HepG2 (cell line): ENCODE measurements around the gene RABGAP1L. TPM values are rescaled to one million over a fixed set of nuclear protein-coding genes. Genes with fewer than 3 reads are reported as not detected.

Experiments
- ATAC-seq: fragments of 200-7000 bp; cut with Tn5 transposase; 3 replicates; pipeline ENCODE4 v1.9.1; 2020; ENCODE audit warnings: mild to moderate bottlenecking, moderate library complexity
- BruUV-seq: library from RNA; stranded (reverse); fragments of 400-500 nt; replicated peaks from 2 replicates; lab custom pipeline; 2021; lab: Mats Ljungman, UMichigan
- CTCF ChIA-PET: fragments of 300-600 bp; formaldehyde crosslinking; extraction: SDS; loops from one replicate; lab custom pipeline; 2021; ENCODE audit warnings: low total read pairs, inconsistent platforms, low intra/inter-chr PET ratio; lab: Yijun Ruan, JAX
- POLR2A ChIA-PET: fragments of 350-600 bp; sonication (Branson Sonifier 250); formaldehyde crosslinking; loops from one replicate; lab custom pipeline; 2020; ENCODE audit warnings: antibody characterized with exemption, inconsistent platforms; lab: Yijun Ruan, JAX
- DNase-seq: peaks from one replicate; pipeline ENCODE4 v3.0.0-alpha.2; 2015; ENCODE audit warnings: low spot score
- FAIRE-seq: peaks from 3 replicates; lab custom pipeline; 2011; peaks lifted over from hg19 to GRCh38; lab: Jason Lieb, UNC
- H2AFZ ChIP-seq: one replicate; pipeline ENCODE4 v1.6.1; 2011; ENCODE audit warnings: low read length, inconsistent platforms
- H3K27ac ChIP-seq: fragments of 300-600 bp; 3 replicates; pipeline ENCODE4 v1.8.0; 2011; ENCODE audit warnings: mixed run types, mild to moderate bottlenecking, mixed read lengths, low read length, inconsistent platforms; ENCODE audit not compliant: insufficient read depth; ENCODE audit errors: extremely low read length
- H3K27me3 ChIP-seq, 2 experiments: fragments of 200-600 bp in 1 of 2; 2 replicates in 1 of 2; 3 replicates in 1 of 2; pipeline versions ENCODE4 v1.6.0 to v1.8.0; 2011; ENCODE audit warnings: low read length in 2 of 2, mild to moderate bottlenecking in 2 of 2, moderate library complexity in 2 of 2, inconsistent platforms in 1 of 2; ENCODE audit not compliant: insufficient read depth in 2 of 2, control insufficient read depth in 1 of 2
- H3K36me3 ChIP-seq, 2 experiments: fragments of 200-600 bp in 1 of 2; replicated peaks in 1 of 2; 2 replicates in 1 of 2; 3 replicates in 1 of 2; pipeline versions ENCODE4 v1.5.1 to v1.8.0; 2011; ENCODE audit warnings: low read length in 2 of 2, inconsistent platforms in 1 of 2; ENCODE audit not compliant: insufficient read depth in 2 of 2, control insufficient read depth in 1 of 2
- H3K4me1 ChIP-seq: 2 replicates; pipeline ENCODE4 v1.5.1; 2012; ENCODE audit warnings: low read length, inconsistent platforms; ENCODE audit not compliant: insufficient read depth
- H3K4me2 ChIP-seq: 2 replicates; pipeline ENCODE4 v1.6.0; 2011; ENCODE audit warnings: low read depth, low read length, inconsistent platforms
- H3K4me3 ChIP-seq, 3 experiments: fragments of 200-600 bp in 1 of 3; sonication (generic), shearing (Covaris generic) in 1 of 3; replicated peaks in 1 of 3; 2 replicates each; pipeline ENCODE4 v1.5.1; 2011 to 2016; ENCODE audit warnings: low read length in 3 of 3, inconsistent platforms in 2 of 3, low read depth in 2 of 3, mild to moderate bottlenecking in 2 of 3, control low read depth in 1 of 3, mixed read lengths in 1 of 3; ENCODE audit not compliant: insufficient read depth in 1 of 3
- H3K79me2 ChIP-seq: one replicate; pipeline ENCODE4 v1.6.1; 2011; ENCODE audit warnings: low read length, inconsistent platforms; ENCODE audit not compliant: insufficient read depth
- H3K9ac ChIP-seq: 2 replicates; pipeline ENCODE4 v1.6.0; 2011; ENCODE audit warnings: mild to moderate bottlenecking, low read depth, low read length, inconsistent platforms; ENCODE audit not compliant: insufficient read depth
- H3K9me3 ChIP-seq: 2 replicates; pipeline ENCODE4 v1.5.1; 2012; ENCODE audit warnings: mild to moderate bottlenecking, low read length
- H4K20me1 ChIP-seq: 2 replicates; pipeline ENCODE4 v1.6.0; 2011; ENCODE audit warnings: inconsistent platforms, mild to moderate bottlenecking, low read length, moderate library complexity; ENCODE audit not compliant: insufficient read depth
- AGO2 ChIP-seq: fragments of 200-400 bp; formaldehyde crosslinking; optimal IDR thresholded peaks from 2 replicates; pipeline ENCODE3; 2017; ENCODE audit warnings: mild to moderate bottlenecking, low read depth, low read length, moderate library complexity
- CEBPG ChIP-seq: IDR thresholded peaks from 2 replicates; pipeline ENCODE4 v1.6.1; 2016
- NCOR1 ChIP-seq: fragments of 200-600 bp; sonication (generic); IDR thresholded peaks from 2 replicates; pipeline ENCODE4 v1.7.0; 2017; ENCODE audit warnings: antibody characterized with exemption, low read length, borderline replicate concordance
- PBX3 ChIP-seq: sonication (generic); formaldehyde crosslinking; IDR thresholded peaks from 2 replicates; pipeline ENCODE4 v1.8.1; 2023; ENCODE audit warnings: missing genetic modification reagents, inconsistent platforms, borderline replicate concordance
- POGZ ChIP-seq: sonication (generic); formaldehyde crosslinking; IDR thresholded peaks from 2 replicates; pipeline ENCODE4 v1.4.0; 2020; ENCODE audit warnings: mild to moderate bottlenecking, missing genetic modification reagents
- ZBED4 ChIP-seq: sonication (generic); formaldehyde crosslinking; IDR thresholded peaks from 2 replicates; pipeline ENCODE4 v1.4.0; 2020; ENCODE audit warnings: missing genetic modification reagents, borderline replicate concordance
- ZBTB21 ChIP-seq: sonication (generic); formaldehyde crosslinking; IDR thresholded peaks from 2 replicates; pipeline ENCODE4 v1.4.0; 2020; ENCODE audit warnings: missing genetic modification reagents
- ZC3H13 ChIP-seq: sonication (generic); formaldehyde crosslinking; IDR thresholded peaks from 2 replicates; pipeline ENCODE4 v1.8.1; 2023; ENCODE audit warnings: mild to moderate bottlenecking, missing genetic modification reagents, moderate library complexity
- ZFY ChIP-seq: sonication (generic); formaldehyde crosslinking; IDR thresholded peaks from 2 replicates; pipeline ENCODE4 v1.4.0; 2020; ENCODE audit warnings: missing genetic modification reagents
- ZNF235 ChIP-seq: sonication (generic); formaldehyde crosslinking; IDR thresholded peaks from 2 replicates; pipeline ENCODE4 v1.8.1; 2023; ENCODE audit warnings: mild to moderate bottlenecking, missing genetic modification reagents, borderline replicate concordance
- ZNF501 ChIP-seq: sonication (generic); formaldehyde crosslinking; IDR thresholded peaks from 2 replicates; pipeline ENCODE4 v1.5.1; 2020; ENCODE audit warnings: mild to moderate bottlenecking, moderate library complexity, missing genetic modification reagents
- ZNF552 ChIP-seq: sonication (generic); formaldehyde crosslinking; IDR thresholded peaks from 2 replicates; pipeline ENCODE4 v1.9.0; 2022; ENCODE audit warnings: missing genetic modification reagents, mild to moderate bottlenecking, borderline replicate concordance
- ZNF556 ChIP-seq: sonication (generic); formaldehyde crosslinking; IDR thresholded peaks from 2 replicates; pipeline ENCODE4 v1.4.0; 2020; ENCODE audit warnings: mild to moderate bottlenecking, missing genetic modification reagents, borderline replicate concordance
- ZNF781 ChIP-seq: sonication (generic); formaldehyde crosslinking; IDR thresholded peaks from 2 replicates; pipeline ENCODE4 v1.5.1; 2020; ENCODE audit warnings: borderline replicate concordance, mild to moderate bottlenecking, missing genetic modification reagents; ENCODE audit errors: not compliant biosample characterization
- WGBS: methylation state at CpG from one replicate; pipeline ENCODE4 v1.1.6; 2017; ENCODE audit warnings: low lambda C conversion rate; 5-methylcytosine and 5-hydroxymethylcytosine counted together
- in situ Hi-C: cut with HindIII; loops from 2 replicates; pipeline ENCODE4 v1.10.0; 2017; ENCODE audit warnings: low pct_unique_long_range_greater_than_20kb; ENCODE audit not compliant: extremely low pct_ligation_motif_present
- intact Hi-C: fragments of 100-400 bp; cut with micrococcal nuclease; formaldehyde crosslinking; loops from one replicate; pipeline ENCODE4 v1.10.0; 2022; ENCODE audit not compliant: unreplicated experiment
- polyA plus RNA-seq, 8 experiments: library from polyadenylated mRNA; depleted of rRNA in 3 of 8; stranded (reverse) in 7 of 8; unstranded in 1 of 8; fragments of >200 nt; fragmentation: Illumina TruSeq in 4 of 8; extraction: Trizol in 4 of 8; gene quantifications; 2 replicates each; pipeline versions ENCODE4 v1.2.1 to v1.2.3, GENCODE V29; 2011 to 2016; ENCODE audit warnings: low read depth in 4 of 8, missing spikeins in 1 of 8, mixed read lengths in 1 of 8; ENCODE audit not compliant: insufficient read depth in 1 of 8
- total RNA-seq, 5 experiments: library from RNA; depleted of rRNA; stranded (reverse); fragments of >200 nt; fragmentation: Illumina TruSeq; extraction: Trizol; gene quantifications; 2 replicates each; pipeline ENCODE4 v1.2.3, GENCODE V29; 2016; ENCODE audit warnings: low read depth in 1 of 5

The RABGAP1L gene
- total and polyA plus RNA-seq, 2 of the 13 experiments (the other 11 are each of a cell fraction or from before 2014, with no cell fraction given): 7.9 to 22.6 TPM

DNA sequence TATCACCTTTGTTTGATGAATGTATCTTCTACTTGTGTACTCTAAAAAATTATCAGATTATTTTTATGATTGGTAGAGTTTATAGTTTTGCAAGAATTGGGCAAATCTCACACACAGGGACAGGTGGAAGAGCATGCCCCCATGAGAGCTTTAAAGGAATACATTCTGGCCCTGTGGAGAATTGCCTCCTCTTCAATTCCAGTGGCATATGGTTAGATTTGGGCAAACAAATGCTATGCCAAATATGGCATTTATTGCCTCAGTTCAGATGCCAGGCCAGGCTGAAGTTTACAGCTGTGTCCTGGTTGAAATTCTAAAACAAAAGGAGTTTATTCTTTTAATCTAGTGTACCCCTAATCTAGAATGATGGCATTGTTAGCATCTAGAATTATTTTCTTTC is 678.1 kb downstream of the RABGAP1L start:
- no peak for FAIRE-seq

GRCh38 chr1:174839211-174839610 is 679.9 kb downstream of the RABGAP1L start:
- no peaks in the 10 kb centered on the region for H3K4me1 ChIP-seq
- in situ Hi-C loops: no loop called here
- H3K4me3 ChIP-seq: no peak overlapping the region
- no peaks in the 10 kb centered on the region for H3K27me3 ChIP-seq
- DNase-seq (no peak), FAIRE-seq (no peak), ATAC-seq (no peak)
- H3K9ac ChIP-seq: no peak overlapping the region
- no peak overlapping the region for H3K4me2 ChIP-seq
- H3K79me2 ChIP-seq: no peaks in the 10 kb centered on the region
- H2AFZ ChIP-seq: no peak overlapping the region
- ChIA-PET POLR2A (no interaction called here), CTCF (no interaction called here)
- no peaks in the 10 kb centered on the region for H4K20me1 ChIP-seq
- intact Hi-C loops: no loop called here
- H3K9me3 ChIP-seq: no peaks in the 10 kb centered on the region
- 82% methylated on average over 1 of the region's 1 CpG for WGBS
- H3K27ac ChIP-seq: no peak overlapping the region
- no peaks in the 10 kb centered on the region for H3K36me3 ChIP-seq
- no TSS peak for BruUV-seq
- TF ChIP-seq ZBED4 (CRISPR knock-in tag) (no peak), CEBPG (CRISPR knock-in tag) (no peak), ZFY (CRISPR knock-in tag) (no peak), ZNF556 (CRISPR knock-in tag) (no peak), ZC3H13 (no peak), NCOR1 (no peak), POGZ (CRISPR knock-in tag) (no peak), ZBTB21 (CRISPR knock-in tag) (no peak), ZNF501 (no peak), AGO2 (no peak), ZNF781 (CRISPR knock-in tag) (no peak), ZNF235 (no peak), PBX3 (CRISPR knock-in tag) (no peak)

More for the DNA sequence above, 678.1 kb downstream of the RABGAP1L start:
- ATAC-seq: no peak
- intact Hi-C loops: no loop called here
- H3K27ac ChIP-seq: no peak overlapping the region
- BruUV-seq: no TSS peak
- no peak overlapping the region for H2AFZ ChIP-seq
- no peaks in the 10 kb centered on the region for H3K9me3 ChIP-seq
- H3K79me2 ChIP-seq: no peaks in the 10 kb centered on the region
- POLR2A ChIA-PET: no interaction called here
- no peaks in the 10 kb centered on the region for H3K36me3 ChIP-seq
- no peaks in the 10 kb centered on the region for H3K27me3 ChIP-seq
- TF ChIP-seq ZNF552 (CRISPR knock-in tag): no peak
- TF ChIP-seq, all 625 proteins: peak for 0
- CTCF ChIA-PET: no interaction called here
- H3K9ac ChIP-seq: no peak overlapping the region
- no peaks in the 10 kb centered on the region for H4K20me1 ChIP-seq
- no peak for DNase-seq
- H3K4me2 ChIP-seq: no peak overlapping the region
- H3K4me1 ChIP-seq: no peaks in the 10 kb centered on the region
- no peak overlapping the region for H3K4me3 ChIP-seq
- in situ Hi-C loops: no loop called here
